Measurements from ENCODE around the gene LRRIQ4.

Gene LRRIQ4

DNA sequence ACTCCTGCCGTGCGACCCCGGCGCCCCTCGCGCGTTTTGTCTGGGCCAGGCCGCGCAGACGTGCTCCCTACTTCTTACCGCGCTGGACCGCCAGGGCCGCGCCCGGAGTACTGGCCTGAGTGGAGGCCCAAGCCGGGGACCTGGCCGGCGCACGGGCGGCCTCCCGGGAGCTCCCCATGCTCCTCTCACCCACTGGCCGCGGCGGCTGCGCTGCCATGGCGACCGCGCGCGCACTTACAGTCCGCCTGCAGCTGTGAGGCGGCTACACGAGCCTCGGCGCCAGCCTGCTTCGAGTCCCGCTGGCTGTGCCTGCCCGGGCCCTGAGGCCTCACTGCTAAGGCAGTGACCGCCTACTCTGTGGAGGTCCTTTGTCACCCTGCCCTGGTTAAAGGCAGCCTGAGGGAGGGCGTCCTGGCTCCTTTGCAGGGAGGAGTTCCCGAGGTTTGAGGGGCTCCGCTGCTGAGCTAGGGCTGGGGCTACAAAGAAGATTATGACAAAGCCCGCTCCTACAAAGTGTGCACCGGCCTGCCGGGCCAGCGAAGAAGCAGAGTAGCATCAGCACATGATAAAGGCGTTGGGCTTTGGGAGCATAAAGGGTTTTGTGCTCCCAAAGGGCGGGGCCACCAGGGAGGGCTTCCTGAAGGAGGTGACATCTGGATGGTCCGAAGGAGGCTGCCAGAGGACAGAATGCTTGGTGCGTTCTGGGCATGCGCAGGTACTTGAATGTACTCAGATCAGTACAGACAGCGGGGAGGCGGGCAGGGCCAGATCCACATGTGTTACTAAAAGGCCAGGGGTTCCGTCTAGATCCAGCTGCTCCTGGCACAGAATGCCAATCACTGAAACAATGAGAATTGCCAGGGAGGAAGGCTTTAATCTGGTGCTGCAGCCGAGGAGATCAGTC is at the start of gene LRRIQ4, which contains the start of gene LRRC34:
Gene LRRIQ4, plus strand, starts transcription at position 539 of the 904 bp plus-strand sequence. CDS start 9,052 bp downstream, outside the sequence.
Gene LRRC34, minus strand, starts transcription at position 573 of the 904 bp plus-strand sequence. Its CDS starts 356 bp downstream, at position 217.
- DNase-seq: peak; percentile 72

DNA sequence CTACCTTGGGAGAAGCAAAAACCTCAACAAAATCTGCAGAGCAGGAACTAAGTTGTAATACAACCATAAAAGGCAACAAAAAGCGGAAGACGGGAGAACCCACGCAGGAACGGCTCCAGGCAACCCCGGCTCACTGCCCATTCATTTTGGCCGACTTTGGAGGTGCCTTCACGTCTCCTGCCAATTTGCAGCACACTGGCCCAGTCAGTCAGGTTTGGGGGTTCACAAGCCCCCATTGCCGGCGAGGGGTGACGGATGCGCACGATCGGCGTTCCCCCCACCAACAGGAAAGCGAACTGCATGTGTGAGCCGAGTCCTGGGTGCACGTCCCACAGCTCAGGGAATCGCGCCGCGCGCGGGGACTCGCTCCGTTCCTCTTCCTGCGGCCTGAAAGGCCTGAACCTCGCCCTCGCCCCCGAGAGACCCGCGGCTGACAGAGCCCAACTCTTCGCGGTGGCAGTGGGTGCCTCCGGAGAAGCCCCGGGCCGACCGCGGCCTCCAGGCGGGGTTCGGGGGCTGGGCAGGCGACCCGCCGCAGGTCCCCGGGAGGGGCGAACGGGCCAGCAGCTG is 48.3 kb upstream of the LRRIQ4 start:
- DNase-seq: peak; percentile 36

DNA sequence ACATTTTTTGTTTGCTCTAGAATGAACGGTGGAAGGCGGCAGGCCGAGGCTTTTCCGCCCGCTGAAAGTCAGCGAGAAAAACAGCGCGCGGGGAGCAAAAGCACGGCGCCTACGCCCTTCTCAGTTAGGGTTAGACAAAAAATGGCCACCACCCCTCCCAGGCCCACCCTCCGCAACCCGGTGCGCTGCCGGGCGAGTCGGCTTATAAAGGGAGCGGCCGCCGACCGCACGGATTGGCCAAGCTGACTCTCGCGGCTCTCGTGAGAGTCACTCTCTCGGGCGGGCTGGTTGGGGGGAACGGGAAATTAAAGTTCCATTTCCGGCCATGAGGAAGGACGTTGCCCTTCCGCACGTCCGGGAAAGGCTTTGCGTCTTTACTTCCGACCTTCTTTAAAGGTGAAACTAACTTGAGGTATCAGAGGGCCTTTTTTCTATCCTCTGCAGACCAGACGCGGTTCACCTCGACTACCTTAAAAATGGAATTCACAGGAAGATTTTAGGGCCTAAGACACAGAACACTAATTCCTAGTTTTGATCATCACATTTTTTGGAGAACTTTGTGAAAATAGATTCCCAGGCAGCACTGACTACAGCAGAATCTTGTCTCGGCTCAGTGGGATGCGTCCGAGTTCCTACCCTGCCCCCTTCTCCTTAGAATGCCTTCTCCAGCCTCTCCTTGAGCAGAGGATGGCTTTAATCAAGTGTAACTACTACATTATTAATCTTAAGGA is 47.6 kb upstream of the LRRIQ4 start, which contains the start of gene TERC:
Gene TERC, minus strand, starts transcription at position 179 of the 731 bp plus-strand sequence.
- DNase-seq: peak; percentile 53

GRCh38 chr3:169769287-169770181 is 43.1 kb upstream of the LRRIQ4 start, which contains the start of gene ACTRT3:
TSS of gene ACTRT3 (minus strand) at chr3:169769561. CDS start at chr3:169769520, 41 bp downstream.
- peak; percentile 85 for DNase-seq

GRCh38 chr3:169771497-169772304 is 41.0 kb upstream of the LRRIQ4 start:
- DNase-seq: peak; percentile 95

GRCh38 chr3:169772305-169772896 is 40.3 kb upstream of the LRRIQ4 start:
- DNase-seq: peak; percentile 93

DNA sequence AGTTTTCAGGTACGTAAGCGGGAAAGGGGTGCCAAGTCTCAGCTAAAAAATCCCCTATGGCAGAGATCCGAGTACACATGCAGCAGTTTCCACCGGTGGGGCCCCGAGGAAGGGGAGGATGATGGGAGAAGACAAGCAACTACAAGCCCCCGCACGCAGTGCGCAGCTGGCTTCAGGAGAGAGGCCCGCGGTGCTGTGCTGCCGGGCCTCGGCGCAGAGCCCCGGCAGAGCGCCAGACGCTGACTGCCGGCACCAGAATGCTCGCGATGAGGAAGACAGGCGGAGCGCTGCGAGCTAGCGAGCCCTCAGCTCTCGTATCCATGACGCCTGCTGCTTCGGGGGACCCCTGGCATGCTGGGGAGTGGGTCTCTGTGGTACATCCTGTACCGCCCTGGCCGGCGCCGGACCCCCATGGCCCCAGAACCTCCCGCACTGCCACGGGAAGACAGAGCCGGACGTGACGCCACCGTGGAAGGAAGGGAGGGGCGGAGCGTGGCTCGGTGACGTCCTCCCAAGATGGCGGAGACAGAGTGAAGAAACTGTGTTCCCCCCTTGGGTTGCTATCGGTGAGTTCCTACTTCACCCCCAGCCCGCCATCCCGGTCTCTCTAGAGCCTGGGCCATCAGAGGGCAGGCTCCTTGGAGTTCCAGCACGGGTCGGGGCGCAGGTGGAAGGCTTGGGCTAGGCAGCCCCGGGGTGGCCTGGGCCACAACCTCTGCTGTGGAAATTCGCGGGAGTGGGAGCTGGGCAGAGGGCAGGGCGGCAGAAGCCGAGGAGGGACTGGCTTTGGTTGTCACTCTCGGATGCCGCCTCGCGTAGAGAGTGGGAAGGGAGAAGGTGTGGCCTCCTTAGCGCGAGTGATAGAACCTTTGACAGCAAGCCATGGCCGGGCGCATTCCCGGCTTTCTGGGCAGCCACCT is 39.5 kb upstream of the LRRIQ4 start, which contains the start of gene MYNN:
Gene MYNN, plus strand, starts transcription at position 500 of the 920 bp plus-strand sequence. CDS start 900 bp downstream, outside the sequence.
- DNase-seq: peak; percentile 90

DNA sequence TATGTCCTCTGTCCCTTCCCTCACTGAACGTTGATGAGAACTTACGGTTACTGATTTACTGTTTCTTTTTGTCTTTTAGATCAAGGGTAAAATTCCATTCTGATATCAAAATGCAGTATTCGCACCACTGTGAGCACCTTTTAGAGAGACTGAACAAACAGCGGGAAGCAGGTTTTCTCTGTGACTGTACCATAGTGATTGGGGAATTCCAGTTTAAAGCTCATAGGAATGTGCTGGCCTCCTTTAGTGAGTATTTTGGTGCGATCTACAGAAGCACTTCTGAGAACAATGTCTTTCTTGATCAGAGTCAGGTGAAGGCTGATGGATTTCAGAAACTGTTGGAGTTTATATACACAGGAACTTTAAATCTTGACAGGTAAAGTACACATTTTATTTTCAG is 38.5 kb upstream of the LRRIQ4 start:
- DNase-seq: no peak

DNA sequence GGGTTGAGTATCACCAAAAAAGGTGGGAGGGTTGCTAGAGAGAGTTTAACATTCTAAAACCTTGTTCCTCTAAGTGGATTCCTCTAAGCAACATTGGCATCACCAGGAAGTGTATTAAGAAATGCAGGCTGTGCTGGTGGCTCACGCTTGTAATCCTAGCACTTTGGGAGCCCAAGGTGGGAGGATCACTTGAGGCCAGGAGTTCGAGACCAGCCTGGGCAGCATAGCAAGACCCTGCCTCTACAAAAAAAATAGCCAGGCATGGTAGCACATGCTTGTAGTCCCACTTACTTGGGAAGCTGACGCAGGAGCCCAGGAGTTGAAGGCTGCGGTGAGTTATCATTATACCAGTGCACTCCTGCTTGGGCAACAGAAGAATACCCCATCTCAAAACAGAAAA is 34.8 kb upstream of the LRRIQ4 start:
- no peak for DNase-seq

- no peak for DNase-seq
Observed at GRCh38 chr3:169780742-169781141, 31.9 kb upstream of the LRRIQ4 start.

GRCh38 chr3:169781209-169781855 is 31.3 kb upstream of the LRRIQ4 start:
- DNase-seq: no peak

DNA sequence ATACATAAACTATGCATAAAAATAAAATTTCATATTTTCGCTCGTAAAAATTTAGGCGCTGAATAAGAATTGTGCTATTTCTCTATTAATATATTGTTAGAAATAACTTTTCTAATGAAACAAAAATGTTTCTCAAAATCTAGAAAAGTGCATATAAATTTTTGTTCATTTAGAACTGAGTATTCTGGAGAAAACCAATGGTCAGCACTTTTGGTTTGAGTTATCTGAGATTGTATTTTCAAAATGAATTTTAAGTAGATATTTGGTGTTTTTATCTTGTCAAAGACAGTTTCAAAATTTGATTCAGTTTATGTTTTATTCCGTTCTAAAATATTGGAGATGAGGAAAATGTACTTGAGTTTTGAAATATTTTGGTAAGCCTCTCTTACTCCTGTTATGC is 25.6 kb upstream of the LRRIQ4 start:
- no peak for DNase-seq

DNA sequence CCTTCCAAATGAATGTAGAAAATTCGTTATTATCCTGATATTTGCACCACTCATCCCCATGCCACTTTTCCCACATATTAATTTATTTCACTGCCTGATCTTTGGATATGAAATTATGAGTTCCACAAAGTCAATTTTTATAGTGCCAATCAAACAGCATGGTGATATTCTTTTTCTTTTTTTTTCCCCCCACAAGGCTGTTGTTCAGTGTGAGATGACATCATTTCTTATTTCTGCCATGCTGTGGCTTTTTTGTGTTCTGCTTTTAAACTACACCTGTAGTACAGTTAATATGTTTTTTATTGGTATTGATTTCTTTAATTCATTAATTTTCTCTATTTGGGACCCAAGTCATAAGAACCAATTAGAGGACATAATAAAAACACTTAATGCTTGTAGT is 24.9 kb upstream of the LRRIQ4 start:
- no peak for DNase-seq

GRCh38 chr3:169790219-169790618 is 22.5 kb upstream of the LRRIQ4 start:
- DNase-seq: no peak

GRCh38 chr3:169790687-169791429 is 21.8 kb upstream of the LRRIQ4 start:
- DNase-seq: no peak

DNA sequence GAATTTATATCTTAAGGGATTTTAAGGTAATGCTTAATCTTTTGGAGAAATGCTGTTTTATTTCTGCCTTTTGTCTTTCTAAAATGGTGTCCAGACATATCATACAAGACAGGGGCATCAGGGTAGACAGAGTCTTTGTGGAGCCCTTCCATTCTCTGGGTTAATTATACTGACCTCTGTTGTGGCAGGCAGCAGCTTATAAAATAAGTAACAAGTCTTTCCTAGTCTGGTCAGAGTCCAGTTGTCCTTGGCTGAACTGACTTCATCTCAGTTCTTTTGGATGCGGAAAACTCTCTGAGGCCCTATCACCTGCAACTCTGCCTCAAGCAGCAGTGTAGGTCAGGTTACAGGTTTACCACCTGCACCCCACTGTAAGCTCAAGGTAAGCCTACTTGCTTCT is 20.3 kb upstream of the LRRIQ4 start:
- no peak for DNase-seq

GRCh38 chr3:169804681-169805080 is 8.0 kb upstream of the LRRIQ4 start:
- DNase-seq: no peak

- DNase-seq: no peak
Observed at GRCh38 chr3:169809230-169809795, 3.4 kb upstream of the LRRIQ4 start.
